GM19372 (cell line): Measurements from ENCODE around the gene FBXO47.

Experiments used
- ATAC-seq: cut with Tn5 transposase; IDR thresholded peaks from one replicate; pipeline ENCODE4 v1.9.1; 2021; ENCODE audit warnings: mild to moderate bottlenecking, low read depth, moderate library complexity; ENCODE audit not compliant: unreplicated experiment

The FBXO47 gene

GRCh38 chr17:38967290-38967738 is at the start of gene FBXO47:
FBXO47 (minus strand) TSS chr17:38967403; CDS start chr17:38963025, 4,378 bp downstream.
- peak; percentile 70 for ATAC-seq

GRCh38 chr17:39016193-39017153 is 49.3 kb upstream of the FBXO47 start:
- no peak for ATAC-seq

GRCh38 chr17:39015546-39015935 is 48.3 kb upstream of the FBXO47 start:
- ATAC-seq = no peak

- ATAC-seq = no peak
Measured at GRCh38 chr17:39014795-39015545, 47.8 kb upstream of the FBXO47 start.

- no peak for ATAC-seq
Measured at GRCh38 chr17:39014044-39014794, 47.0 kb upstream of the FBXO47 start.

- ATAC-seq = no peak
Measured at GRCh38 chr17:39012725-39013124, 45.5 kb upstream of the FBXO47 start.

GRCh38 chr17:39011907-39012468 is 44.8 kb upstream of the FBXO47 start:
- no peak for ATAC-seq

GRCh38 chr17:39009581-39010001 is 42.4 kb upstream of the FBXO47 start:
- ATAC-seq = no peak

GRCh38 chr17:39008633-39009032 is 41.4 kb upstream of the FBXO47 start:
- ATAC-seq = no peak

GRCh38 chr17:39002991-39003715 is 36.0 kb upstream of the FBXO47 start:
- no peak for ATAC-seq

GRCh38 chr17:39001703-39002637 is 34.8 kb upstream of the FBXO47 start:
- no peak for ATAC-seq

GRCh38 chr17:39000021-39000601 is 32.9 kb upstream of the FBXO47 start:
- ATAC-seq = no peak

- ATAC-seq = no peak
Measured at GRCh38 chr17:38996660-38997337, 29.6 kb upstream of the FBXO47 start.

GRCh38 chr17:38994026-38994425 is 26.8 kb upstream of the FBXO47 start:
- no peak for ATAC-seq

- no peak for ATAC-seq
Measured at GRCh38 chr17:38984666-38985065, 17.5 kb upstream of the FBXO47 start.

- ATAC-seq = no peak
Measured at GRCh38 chr17:38982858-38983746, 15.9 kb upstream of the FBXO47 start.

- no peak for ATAC-seq
Measured at GRCh38 chr17:38981636-38982035, 14.4 kb upstream of the FBXO47 start.
